Ishikawa (cell line): ENCODE data around the gene RBM20.

Experiments
- CEBPB ChIP-seq: IDR thresholded peaks from 2 replicates; pipeline ENCODE4 v1.6.1; 2012
- CREB1 ChIP-seq: IDR thresholded peaks from 2 replicates; pipeline ENCODE4 v1.6.1; 2012; ENCODE audit warnings: low read depth
- EGR1 ChIP-seq: IDR thresholded peaks from 2 replicates; pipeline ENCODE4 v1.6.1; 2012
- EP300 ChIP-seq: IDR thresholded peaks from 2 replicates; pipeline ENCODE4 v1.6.1; 2012; ENCODE audit warnings: borderline replicate concordance
- RAD21 ChIP-seq: IDR thresholded peaks from 2 replicates; pipeline ENCODE4 v1.6.1; 2012; ENCODE audit warnings: low read depth

- no peak for TF ChIP-seq EGR1
- TF ChIP-seq EP300: no peak
- no peak for TF ChIP-seq RAD21
- TF ChIP-seq CEBPB: no peak
- no peak for TF ChIP-seq CREB1
Observed at GRCh38 chr10:110708776-110709443, 64.8 kb downstream of the RBM20 start.
